ENCODE data around the gene CCR7. TPM values are rescaled to one million over a fixed set of nuclear protein-coding genes. Genes with fewer than 3 reads are reported as not detected.

Gene CCR7
- total RNA-seq, 4 donors from 2014 or later, result 0.11 TPM; not detected in 3

- H3K36me3 ChIP-seq, result no peaks in the 10 kb centered on the region
- H3K9me3 ChIP-seq, result no peaks in the 10 kb centered on the region
- intact Hi-C loops (cut with DNase I; ENCODE audit: low total_unique reads) (no loop called here), in situ Hi-C loops (cut with MboI; ENCODE audit: low sequenced_read_pairs in 4 of 4) (no loop called here)
- no peak for ATAC-seq
- no peaks in the 10 kb centered on the region for H3K27me3 ChIP-seq
- peaks cover 1% of the 10 kb centered on the region in 2 donors for H3K4me1 ChIP-seq
- H3K27ac ChIP-seq, result no peak overlapping the region
- no peak for DNase-seq
- TF ChIP-seq CTCF (IDR thresholded peaks at IDR 0.05 in 4 of 5, conservative IDR thresholded peaks at IDR 0.05 in 1 of 5), result no peak
- TF ChIP-seq POLR2A (IDR thresholded peaks at IDR 0.05), result no peak
- H3K4me3 ChIP-seq, result no peak overlapping the region
These were observed 48.0 kb downstream of the CCR7 start for GRCh38 chr17:40517286-40517662.

GRCh38 chr17:40516581-40517285 lies 48.5 kb downstream of the CCR7 start:
- no peak for TF ChIP-seq CTCF (IDR thresholded peaks at IDR 0.05 in 4 of 5, conservative IDR thresholded peaks at IDR 0.05 in 1 of 5)
- TF ChIP-seq POLR2A (IDR thresholded peaks at IDR 0.05), result no peak
- no peak overlapping the region for H3K4me3 ChIP-seq
- intact Hi-C loops (cut with DNase I; ENCODE audit: low total_unique reads) (no loop called here), in situ Hi-C loops (cut with MboI; ENCODE audit: low sequenced_read_pairs in 4 of 4) (no loop called here)
- DNase-seq (peak in 1 of 2 donors; percentile 7), ATAC-seq (no peak)
- H3K27ac ChIP-seq, result no peak overlapping the region
- no peaks in the 10 kb centered on the region for H3K27me3 ChIP-seq
- H3K9me3 ChIP-seq, result no peaks in the 10 kb centered on the region
- H3K4me1 ChIP-seq, result peaks cover 7% of the 10 kb centered on the region in 2 donors
- H3K36me3 ChIP-seq, result no peaks in the 10 kb centered on the region

- DNase-seq (peak in 1 of 2 donors; percentile 10), ATAC-seq (no peak)
- Histone ChIP-seq H3K4me1 (peaks cover 18 to 19% of the 10 kb centered on the region in 2 donors), H3K27me3 (no peaks in the 10 kb centered on the region), H3K36me3 (no peaks in the 10 kb centered on the region), H3K9me3 (no peaks in the 10 kb centered on the region), H3K4me3 (no peak overlapping the region), H3K27ac (no peak overlapping the region)
- in situ Hi-C loops (cut with MboI; ENCODE audit: low sequenced_read_pairs in 4 of 4), result no loop called here
- intact Hi-C loops (cut with DNase I; ENCODE audit: low total_unique reads), result no loop called here
- TF ChIP-seq CTCF (IDR thresholded peaks at IDR 0.05 in 4 of 5, conservative IDR thresholded peaks at IDR 0.05 in 1 of 5), result no peak
- no peak for TF ChIP-seq POLR2A (IDR thresholded peaks at IDR 0.05)
These were observed 49.7 kb downstream of the CCR7 start for GRCh38 chr17:40515491-40516041.

DNA sequence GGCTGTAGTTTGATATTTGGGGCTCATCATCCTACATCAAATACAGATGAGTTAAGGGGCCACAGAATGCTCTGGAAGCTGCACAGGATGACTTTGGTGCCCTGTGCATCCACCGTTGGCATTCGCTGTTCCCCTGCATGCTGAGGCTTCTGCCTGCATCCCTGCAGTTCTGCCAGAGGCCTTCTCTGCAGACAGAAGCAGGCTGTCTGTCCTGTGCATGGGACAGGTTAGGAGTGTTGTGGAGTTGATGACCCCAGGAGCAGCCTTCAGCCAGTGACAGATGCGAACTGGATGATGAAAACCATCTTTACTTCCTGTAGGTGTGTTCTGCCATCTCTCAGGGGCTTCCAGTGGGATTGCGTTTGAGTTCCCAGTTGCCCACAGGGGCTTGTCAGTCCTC lies 50.3 kb downstream of the CCR7 start:
- TF ChIP-seq POLR2A (IDR thresholded peaks at IDR 0.05), result no peak
- in situ Hi-C loops (cut with MboI; ENCODE audit: low sequenced_read_pairs in 4 of 4), result no loop called here
- no peak overlapping the region for H3K27ac ChIP-seq
- H3K27me3 ChIP-seq, result no peaks in the 10 kb centered on the region
- intact Hi-C loops (cut with DNase I; ENCODE audit: low total_unique reads), result no loop called here
- no peak overlapping the region for H3K4me3 ChIP-seq
- no peaks in the 10 kb centered on the region for H3K9me3 ChIP-seq
- DNase-seq (no peak), ATAC-seq (no peak)
- H3K36me3 ChIP-seq, result no peaks in the 10 kb centered on the region
- peaks cover 22 to 23% of the 10 kb centered on the region in 2 donors for H3K4me1 ChIP-seq

DNA sequence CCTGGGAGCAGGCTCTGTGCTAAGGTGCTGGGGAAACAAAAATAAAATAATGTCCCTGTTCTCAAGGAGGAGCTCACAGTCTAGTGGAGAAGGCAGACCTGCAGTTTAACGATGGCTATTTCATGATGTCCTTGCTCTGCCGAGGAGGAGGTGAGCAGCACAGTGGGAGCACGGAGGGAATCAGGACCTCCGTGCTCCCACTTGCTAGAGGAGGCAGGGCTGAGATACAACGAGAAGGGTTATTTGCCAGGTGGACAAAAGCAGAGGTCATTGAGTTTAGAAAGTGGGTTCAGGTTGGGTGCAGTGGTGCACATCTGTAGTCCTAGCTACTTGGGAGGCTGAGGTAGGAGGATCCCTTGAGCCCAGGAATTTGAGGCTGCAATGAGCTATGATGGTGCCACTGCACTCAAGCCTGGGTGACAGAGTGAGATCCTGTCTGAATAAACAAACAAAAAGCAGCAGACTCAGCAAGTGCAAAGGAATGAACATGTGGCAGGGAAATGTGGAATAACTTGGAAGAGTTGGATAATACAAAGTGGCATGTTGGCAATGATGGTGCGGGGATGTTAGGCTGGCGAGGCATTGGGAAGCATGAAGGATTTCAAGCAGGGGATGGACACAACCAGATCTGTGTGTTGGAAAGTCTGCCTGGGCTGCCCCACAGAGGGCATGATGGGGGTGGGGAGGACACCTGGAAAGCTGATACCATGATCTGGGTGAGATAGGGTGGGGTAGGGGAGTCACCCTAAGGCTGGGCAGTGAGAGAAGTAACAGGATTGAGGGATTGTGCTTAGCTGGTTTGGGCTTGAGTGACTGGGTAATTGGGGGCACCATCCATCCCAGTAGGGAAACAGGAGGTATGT lies 51.0 kb downstream of the CCR7 start:
- intact Hi-C loops (cut with DNase I; ENCODE audit: low total_unique reads) (loop anchor here (5.0 kb wide), 1 partner anchor 162 kb away; no protein-coding TSS in a partner anchor), in situ Hi-C loops (cut with MboI; ENCODE audit: low sequenced_read_pairs in 4 of 4) (no loop called here)
- H3K27me3 ChIP-seq, result no peaks in the 10 kb centered on the region
- H3K4me3 ChIP-seq, result no peak overlapping the region
- H3K36me3 ChIP-seq, result no peaks in the 10 kb centered on the region
- H3K27ac ChIP-seq, result no peak overlapping the region
- peaks cover 27% of the 10 kb centered on the region in 2 donors for H3K4me1 ChIP-seq
- TF ChIP-seq CTCF (IDR thresholded peaks at IDR 0.05 in 4 of 5, conservative IDR thresholded peaks at IDR 0.05 in 1 of 5), result no peak
- no peak for TF ChIP-seq POLR2A (IDR thresholded peaks at IDR 0.05)
- DNase-seq, result no peak
- no peak for ATAC-seq
- H3K9me3 ChIP-seq, result no peaks in the 10 kb centered on the region

All from gastrocnemius medialis (tissue), 4 donors.